K562 (cell line): Measurements from ENCODE around the gene DCTN1. TPM values are rescaled to one million over a fixed set of nuclear protein-coding genes. Genes with fewer than 3 reads are reported as not detected.

ENCODE experiments used
- ATAC-seq: fragments of 200-7000 bp; cut with Tn5 transposase; 3 replicates; pipeline ENCODE4 v1.9.1; 2020; ENCODE audit warnings: moderate library complexity
- BruUV-seq: library from RNA; stranded (reverse); fragments of 400-500 nt; replicated peaks from 2 replicates; lab custom pipeline; 2021; lab: Mats Ljungman, UMichigan
- CTCF ChIA-PET: fragments of 300-600 bp; formaldehyde crosslinking; extraction: SDS; loops from one replicate; lab custom pipeline; 2021; ENCODE audit warnings: low intra/inter-chr PET ratio; lab: Yijun Ruan, JAX
- POLR2A ChIA-PET: fragments of 300-600, 350-650 bp; sonication (Branson Sonifier 250); formaldehyde crosslinking; extraction: SDS; loops from one replicate; lab custom pipeline; 2021; ENCODE audit warnings: antibody characterized with exemption, inconsistent platforms; lab: Yijun Ruan, JAX
- DNase-seq, 4 experiments: peaks; one replicate each; pipeline versions ENCODE4 v3.0.0 to v3.0.0-alpha.2; 2011 to 2018; ENCODE audit warnings: low spot score in 3 of 4, mixed read lengths in 3 of 4; ENCODE audit errors: extremely low read depth in 1 of 4
- FAIRE-seq: peaks from 2 replicates; lab custom pipeline; 2011; peaks lifted over from hg19 to GRCh38; lab: Jason Lieb, UNC
- H2AFZ ChIP-seq: 2 replicates; pipeline ENCODE4 v1.6.0; 2011; ENCODE audit warnings: low read depth, low read length, control low read depth, inconsistent platforms
- H3K27ac ChIP-seq: fragments of 200-600 bp; 3 replicates; pipeline ENCODE4 v1.8.0; 2011; ENCODE audit warnings: low read depth, mild to moderate bottlenecking, control low read depth, inconsistent platforms, low read length, moderate library complexity, mixed read lengths; ENCODE audit errors: extremely low read depth
- H3K27me3 ChIP-seq, 2 experiments: fragments of 300-600 bp in 1 of 2; 2 replicates in 1 of 2; 3 replicates in 1 of 2; pipeline versions ENCODE4 v1.6.0 to v1.8.0; 2011; ENCODE audit warnings: inconsistent platforms in 2 of 2, low read length in 2 of 2, mild to moderate bottlenecking in 1 of 2, mixed read lengths in 1 of 2, moderate library complexity in 1 of 2; ENCODE audit not compliant: control insufficient read depth in 2 of 2, insufficient read depth in 2 of 2
- H3K36me3 ChIP-seq: fragments of 300-600 bp; 3 replicates; pipeline ENCODE4 v1.8.0; 2011; ENCODE audit warnings: mild to moderate bottlenecking, low read length, inconsistent platforms; ENCODE audit not compliant: control insufficient read depth, insufficient read depth
- H3K4me1 ChIP-seq, 2 experiments: fragments of 200-600 bp in 1 of 2; replicated peaks in 1 of 2; 2 replicates in 1 of 2; 3 replicates in 1 of 2; pipeline versions ENCODE4 v1.5.1 to v1.8.0; 2011; ENCODE audit warnings: inconsistent platforms in 2 of 2, low read length in 2 of 2, mild to moderate bottlenecking in 1 of 2, mixed read lengths in 1 of 2, moderate library complexity in 1 of 2; ENCODE audit not compliant: control insufficient read depth in 2 of 2, insufficient read depth in 2 of 2
- H3K4me2 ChIP-seq: 2 replicates; pipeline ENCODE4 v1.6.1; 2011; ENCODE audit warnings: low read length, control low read depth, inconsistent platforms, mixed read lengths; ENCODE audit not compliant: insufficient read depth
- H3K4me3 ChIP-seq: fragments of 200-600 bp; sonication (generic), shearing (Covaris generic); 2 replicates; pipeline ENCODE4 v1.5.1; 2016; ENCODE audit warnings: control low read depth, inconsistent platforms
- H3K79me2 ChIP-seq: fragments of 200-600 bp; 3 replicates; pipeline ENCODE4 v1.8.0; 2011; ENCODE audit warnings: low read length, inconsistent platforms; ENCODE audit not compliant: control insufficient read depth, insufficient read depth
- H3K9ac ChIP-seq, 2 experiments: 2 replicates each; pipeline versions ENCODE4 v1.6.0 to v1.6.1; 2011; ENCODE audit warnings: low read depth in 2 of 2, low read length in 2 of 2, control low read depth in 1 of 2, inconsistent platforms in 1 of 2, mild to moderate bottlenecking in 1 of 2, mixed read lengths in 1 of 2; ENCODE audit not compliant: insufficient read depth in 1 of 2
- H3K9me1 ChIP-seq: one replicate; pipeline ENCODE4 v1.6.0; 2011; ENCODE audit warnings: inconsistent platforms, mild to moderate bottlenecking, low read length, moderate library complexity; ENCODE audit not compliant: control insufficient read depth, insufficient read depth
- H3K9me3 ChIP-seq: replicated peaks from 2 replicates; pipeline ENCODE4 v1.5.1; 2011; ENCODE audit warnings: low read depth, low read length, inconsistent platforms; ENCODE audit not compliant: control insufficient read depth, insufficient read depth
- H4K20me1 ChIP-seq: replicated peaks from 2 replicates; pipeline ENCODE4 v1.6.1; 2011; ENCODE audit warnings: low read length, inconsistent platforms, mixed read lengths; ENCODE audit not compliant: control insufficient read depth, insufficient read depth
- ADNP ChIP-seq: fragments of 200-800 bp; sonication (Bioruptor generic); IDR thresholded peaks from 2 replicates; pipeline ENCODE4 v1.6.1; 2016; ENCODE audit warnings: missing genetic modification characterization, missing compliant biosample characterization
- CHD1 ChIP-seq: fragments of 200-600 bp; sonication (generic); IDR thresholded peaks from one replicate; pipeline ENCODE4 v1.6.1; 2012; ENCODE audit warnings: mild to moderate bottlenecking, moderate library complexity, low read length, inconsistent platforms
- FOXA3 ChIP-seq, 2 experiments: fragments of 450-650 bp in 1 of 2; sonication (generic) in 1 of 2; formaldehyde crosslinking; IDR thresholded peaks in 1 of 2; conservative IDR thresholded peaks in 1 of 2; 2 replicates each; pipeline versions ENCODE4 v1.4.0 to v1.8.0; 2020 to 2022; ENCODE audit warnings: mild to moderate bottlenecking in 2 of 2, missing genetic modification reagents in 1 of 2
- ILK ChIP-seq: fragments of 450-650 bp; IDR thresholded peaks from 2 replicates; pipeline ENCODE4 v1.6.1; 2016; ENCODE audit warnings: missing genetic modification characterization, low read depth, mild to moderate bottlenecking, missing compliant biosample characterization, moderate library complexity, borderline replicate concordance
- KAT8 ChIP-seq: fragments of 450-650 bp; IDR thresholded peaks from 2 replicates; pipeline ENCODE4 v1.6.1; 2016; ENCODE audit warnings: low read depth, mild to moderate bottlenecking
- NCOR1 ChIP-seq: fragments of 450-650 bp; IDR thresholded peaks from 2 replicates; pipeline ENCODE4 v1.6.1; 2016; ENCODE audit warnings: mild to moderate bottlenecking, moderate library complexity
- PCBP2 ChIP-seq: fragments of 200-400 bp; formaldehyde crosslinking; IDR thresholded peaks from 2 replicates; pipeline ENCODE4 v1.6.1; 2018; ENCODE audit warnings: low read length, low read depth, mild to moderate bottlenecking, moderate library complexity; ENCODE audit not compliant: poor library complexity, severe bottlenecking
- RAD21 ChIP-seq, 2 experiments: fragments of 250-450 bp in 1 of 2; fragments of 450-650 bp in 1 of 2; sonication (Bioruptor Pico) in 1 of 2; formaldehyde crosslinking in 1 of 2; IDR thresholded peaks in 1 of 2; conservative IDR thresholded peaks in 1 of 2; 2 replicates each; pipeline versions ENCODE4 v1.4.0 to v1.8.0; 2020 to 2022; ENCODE audit warnings: mild to moderate bottlenecking in 2 of 2, moderate library complexity in 1 of 2
- RAD51 ChIP-seq: fragments of 450-650 bp; IDR thresholded peaks from 2 replicates; pipeline ENCODE4 v1.7.1; 2016; ENCODE audit warnings: low read depth, mild to moderate bottlenecking, borderline replicate concordance
- SRSF9 ChIP-seq: fragments of 200-400 bp; formaldehyde crosslinking; IDR thresholded peaks from 2 replicates; pipeline ENCODE4 v1.6.1; 2017; ENCODE audit warnings: low read depth, low read length, borderline replicate concordance
- USF1 ChIP-seq: sonication (generic); formaldehyde crosslinking; IDR thresholded peaks from 2 replicates; pipeline ENCODE4 v1.9.0; 2022; ENCODE audit warnings: mild to moderate bottlenecking, missing genetic modification reagents
- ZBTB43 ChIP-seq: sonication (generic); formaldehyde crosslinking; IDR thresholded peaks from 2 replicates; pipeline ENCODE4 v1.8.0; 2023; ENCODE audit warnings: mild to moderate bottlenecking, missing genetic modification reagents
- ZNF217 ChIP-seq: sonication (generic); formaldehyde crosslinking; IDR thresholded peaks from 2 replicates; pipeline ENCODE4 v1.8.0; 2022; ENCODE audit warnings: mild to moderate bottlenecking, missing genetic modification reagents
- WGBS: fragments of 100-300 bp; shearing (Covaris generic); methylation state at CpG from one replicate; pipeline ENCODE4 v1.1.6; 2016; ENCODE audit warnings: low coverage, mixed read lengths; ENCODE audit not compliant: insufficient coverage; ENCODE audit errors: missing lambda C conversion rate; 5-methylcytosine and 5-hydroxymethylcytosine counted together
- in situ Hi-C: fragments of 300-500 bp; cut with MboI; formaldehyde crosslinking; loops from 4 replicates; pipeline ENCODE4 v1.15.0; 2018; ENCODE audit warnings: inconsistent platforms, mixed read lengths
- intact Hi-C: fragments of 100-400 bp; cut with micrococcal nuclease; formaldehyde crosslinking; loops from 2 replicates; pipeline ENCODE4 v1.14.2; 2022
- polyA plus RNA-seq, 8 experiments: library from polyadenylated mRNA; depleted of rRNA in 4 of 8; stranded (reverse) in 5 of 8; unstranded in 3 of 8; fragments of >200 nt; fragmentation: Nextera tagmentation in 2 of 8; fragmentation: Illumina TruSeq in 1 of 8; extraction: Ambion mirVana in 2 of 8; extraction: Trizol in 1 of 8; gene quantifications; 2 replicates each; pipeline versions ENCODE4 v1.2.1 to v1.2.3, GENCODE V29; 2011 to 2014; ENCODE audit warnings: inconsistent platforms in 1 of 8, missing spikeins in 1 of 8
- total RNA-seq, 7 experiments: library from RNA; depleted of rRNA in 6 of 7; stranded (reverse); fragments of >200 nt in 6 of 7; fragmentation: Illumina TruSeq in 2 of 7; extraction: Trizol in 2 of 7; gene quantifications; 2 replicates each; pipeline versions ENCODE4 v1.2.1 to v1.2.3, GENCODE V29; 2011 to 2021; ENCODE audit warnings: low replicate concordance in 1 of 7
- TF ChIP-seq, protein P1 (sequence below): sonication (generic); formaldehyde crosslinking; IDR thresholded peaks from 2 replicates; pipeline ENCODE4 v1.8.1; 2023; ENCODE audit warnings: missing genetic modification reagents, mild to moderate bottlenecking, borderline replicate concordance
- TF ChIP-seq, protein P2 (sequence below): fragments of 250-450 bp; sonication (Bioruptor Pico); IDR thresholded peaks from 2 replicates; pipeline ENCODE4 v1.8.0; 2021; ENCODE audit warnings: moderate library complexity, mild to moderate bottlenecking, inconsistent platforms

Gene DCTN1
- total and polyA plus RNA-seq, 9 of the 15 experiments (the other 6 are each of a cell fraction or from before 2014, with no cell fraction given), result 23.9 to 71.7 (median 45.0) TPM

GRCh38 chr2:74314107-74314506, 66.0 kb downstream of the DCTN1 start:
- FAIRE-seq, result no peak
- intact Hi-C loops (no loop called here), in situ Hi-C loops (no loop called here)
- Histone ChIP-seq H3K4me3 (no peak overlapping the region), H3K79me2 (no peaks in the 10 kb centered on the region), H3K27ac (no peak overlapping the region), H3K9ac (no peak overlapping the region), H4K20me1 (no peaks in the 10 kb centered on the region), H3K9me1 (no peaks in the 10 kb centered on the region), H3K27me3 (no peaks in the 10 kb centered on the region), H3K4me1 (peaks cover 0 to 23% of the 10 kb centered on the region in 2 experiments; a peak in 3 of 5 replicates), H3K9me3 (no peaks in the 10 kb centered on the region), H3K4me2 (peak overlapping the region; percentile 9; the same call in 1 of the 2 replicates), H2AFZ (peak overlapping the region; percentile 93), H3K36me3 (no peaks in the 10 kb centered on the region)
- ATAC-seq, result peak; percentile 19; the same call in 1 of the 3 replicates
- CTCF ChIA-PET, result no interaction called here
- DNase-seq, result no peak
- WGBS, result 19% methylated on average over 5 of the region's 5 CpGs
- no TSS peak for BruUV-seq
- POLR2A ChIA-PET, result interaction anchor here (0.6 to 2.6 kb wide), 4 partner anchors 10 to 21 kb away, joined by 3 to 10 read pairs (median 4); no protein-coding TSS in a partner anchor
- no peak for TF ChIP-seq FOXA3 (CRISPR knock-in tag; conservative IDR thresholded peaks at IDR 0.05 in 1 of 2, IDR thresholded peaks at IDR 0.05 in 1 of 2)
- TF ChIP-seq ZBTB43, result no peak
- TF ChIP-seq, protein P1, sequence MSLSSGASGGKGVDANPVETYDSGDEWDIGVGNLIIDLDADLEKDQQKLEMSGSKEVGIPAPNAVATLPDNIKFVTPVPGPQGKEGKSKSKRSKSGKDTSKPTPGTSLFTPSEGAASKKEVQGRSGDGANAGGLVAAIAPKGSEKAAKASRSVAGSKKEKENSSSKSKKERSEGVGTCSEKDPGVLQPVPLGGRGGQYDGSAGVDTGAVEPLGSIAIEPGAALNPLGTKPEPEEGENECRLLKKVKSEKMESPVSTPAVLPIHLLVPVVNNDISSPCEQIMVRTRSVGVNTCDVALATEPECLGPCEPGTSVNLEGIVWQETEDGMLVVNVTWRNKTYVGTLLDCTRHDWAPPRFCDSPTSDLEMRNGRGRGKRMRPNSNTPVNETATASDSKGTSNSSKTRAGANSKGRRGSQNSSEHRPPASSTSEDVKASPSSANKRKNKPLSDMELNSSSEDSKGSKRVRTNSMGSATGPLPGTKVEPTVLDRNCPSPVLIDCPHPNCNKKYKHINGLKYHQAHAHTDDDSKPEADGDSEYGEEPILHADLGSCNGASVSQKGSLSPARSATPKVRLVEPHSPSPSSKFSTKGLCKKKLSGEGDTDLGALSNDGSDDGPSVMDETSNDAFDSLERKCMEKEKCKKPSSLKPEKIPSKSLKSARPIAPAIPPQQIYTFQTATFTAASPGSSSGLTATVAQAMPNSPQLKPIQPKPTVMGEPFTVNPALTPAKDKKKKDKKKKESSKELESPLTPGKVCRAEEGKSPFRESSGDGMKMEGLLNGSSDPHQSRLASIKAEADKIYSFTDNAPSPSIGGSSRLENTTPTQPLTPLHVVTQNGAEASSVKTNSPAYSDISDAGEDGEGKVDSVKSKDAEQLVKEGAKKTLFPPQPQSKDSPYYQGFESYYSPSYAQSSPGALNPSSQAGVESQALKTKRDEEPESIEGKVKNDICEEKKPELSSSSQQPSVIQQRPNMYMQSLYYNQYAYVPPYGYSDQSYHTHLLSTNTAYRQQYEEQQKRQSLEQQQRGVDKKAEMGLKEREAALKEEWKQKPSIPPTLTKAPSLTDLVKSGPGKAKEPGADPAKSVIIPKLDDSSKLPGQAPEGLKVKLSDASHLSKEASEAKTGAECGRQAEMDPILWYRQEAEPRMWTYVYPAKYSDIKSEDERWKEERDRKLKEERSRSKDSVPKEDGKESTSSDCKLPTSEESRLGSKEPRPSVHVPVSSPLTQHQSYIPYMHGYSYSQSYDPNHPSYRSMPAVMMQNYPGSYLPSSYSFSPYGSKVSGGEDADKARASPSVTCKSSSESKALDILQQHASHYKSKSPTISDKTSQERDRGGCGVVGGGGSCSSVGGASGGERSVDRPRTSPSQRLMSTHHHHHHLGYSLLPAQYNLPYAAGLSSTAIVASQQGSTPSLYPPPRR (CRISPR knock-in tag), result no peak
- TF ChIP-seq USF1 (CRISPR knock-in tag), result no peak
- no peak for TF ChIP-seq ADNP
- no peak for TF ChIP-seq ZNF217 (CRISPR knock-in tag)
- no peak for TF ChIP-seq RAD21 (CRISPR knock-in tag; conservative IDR thresholded peaks at IDR 0.05 in 1 of 2, IDR thresholded peaks at IDR 0.05 in 1 of 2)
- no peak for TF ChIP-seq PCBP2
- TF ChIP-seq, protein P2, sequence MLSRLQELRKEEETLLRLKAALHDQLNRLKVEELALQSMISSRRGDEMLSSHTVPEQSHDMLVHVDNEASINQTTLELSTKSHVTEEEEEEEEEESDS (CRISPR knock-in tag), result no peak
- no peak for TF ChIP-seq CHD1
- no peak for TF ChIP-seq KAT8
- TF ChIP-seq NCOR1, result no peak
- no peak for TF ChIP-seq ILK (tag)
- no peak for TF ChIP-seq RAD51
- TF ChIP-seq SRSF9, result no peak
